MCF 10A (cell line): ENCODE data around the gene RIPPLY3. TPM values are rescaled to one million over a fixed set of nuclear protein-coding genes. Genes with fewer than 3 reads are reported as not detected.
A peak's percentile ranks its signal among the peaks of the same experiment; 100 is the strongest.
"Not testable (repeated sequence)": the region's sequence is repeated elsewhere in the genome, so short reads cannot be mapped to it uniquely, and the experiment has no call there.

ENCODE experiments used
- BruUV-seq: library from RNA; stranded (reverse); fragments of 400-500 nt; replicated peaks from 2 replicates; lab custom pipeline; 2021; lab: Mats Ljungman, UMichigan
- CTCF ChIA-PET: fragments of 300-600 bp; sonication (Branson Sonifier 250); formaldehyde crosslinking; extraction: SDS; loops from one replicate; lab custom pipeline; 2021; ENCODE audit warnings: antibody characterized with exemption, inconsistent platforms; lab: Yijun Ruan, JAX
- POLR2A ChIA-PET: fragments of 300-600, 350-650 bp; sonication (Branson Sonifier 250); formaldehyde crosslinking; extraction: SDS; loops from one replicate; lab custom pipeline; 2020; ENCODE audit warnings: antibody characterized with exemption, inconsistent platforms; lab: Yijun Ruan, JAX
- DNase-seq: peaks from one replicate; pipeline ENCODE4 v3.0.0-alpha.2; 2018; ENCODE audit not compliant: unreplicated experiment
- H3K27ac Mint-ChIP-seq: one replicate; pipeline ENCODE4 v1.8.0; 2022; ENCODE audit warnings: mild to moderate bottlenecking, low read depth, mixed read lengths; ENCODE audit not compliant: unreplicated experiment
- H3K27me3 Mint-ChIP-seq: one replicate; pipeline ENCODE4 v1.8.0; 2022; ENCODE audit warnings: mixed read lengths; ENCODE audit not compliant: insufficient read depth, unreplicated experiment
- H3K36me3 Mint-ChIP-seq: one replicate; pipeline ENCODE4 v1.8.0; 2022; ENCODE audit warnings: mild to moderate bottlenecking, moderate library complexity, mixed read lengths; ENCODE audit not compliant: insufficient read depth, unreplicated experiment
- H3K4me1 Mint-ChIP-seq: one replicate; pipeline ENCODE4 v1.8.0; 2022; ENCODE audit warnings: mixed read lengths; ENCODE audit not compliant: insufficient read depth, unreplicated experiment
- H3K4me3 Mint-ChIP-seq: one replicate; pipeline ENCODE4 v1.8.0; 2022; ENCODE audit warnings: mild to moderate bottlenecking, moderate library complexity, mixed read lengths; ENCODE audit not compliant: unreplicated experiment
- H3K9me3 Mint-ChIP-seq: one replicate; pipeline ENCODE4 v1.8.0; 2022; ENCODE audit warnings: mixed read lengths; ENCODE audit not compliant: unreplicated experiment
- CTCF ChIP-seq: fragments of 200-600 bp; IDR thresholded peaks from one replicate; pipeline ENCODE4 v1.8.0; 2022; ENCODE audit warnings: antibody characterized with exemption, mild to moderate bottlenecking; ENCODE audit not compliant: unreplicated experiment
- intact Hi-C: fragments of 100-400 bp; cut with micrococcal nuclease; formaldehyde crosslinking; loops from 2 replicates; pipeline ENCODE4 v1.14.1; 2022
- total RNA-seq: library from RNA; stranded (reverse); gene quantifications from 2 replicates; pipeline ENCODE4 v1.2.3, GENCODE V29; 2022

RIPPLY3 gene
- total RNA-seq, 1 experiment from 2014 or later: not detected

DNA sequence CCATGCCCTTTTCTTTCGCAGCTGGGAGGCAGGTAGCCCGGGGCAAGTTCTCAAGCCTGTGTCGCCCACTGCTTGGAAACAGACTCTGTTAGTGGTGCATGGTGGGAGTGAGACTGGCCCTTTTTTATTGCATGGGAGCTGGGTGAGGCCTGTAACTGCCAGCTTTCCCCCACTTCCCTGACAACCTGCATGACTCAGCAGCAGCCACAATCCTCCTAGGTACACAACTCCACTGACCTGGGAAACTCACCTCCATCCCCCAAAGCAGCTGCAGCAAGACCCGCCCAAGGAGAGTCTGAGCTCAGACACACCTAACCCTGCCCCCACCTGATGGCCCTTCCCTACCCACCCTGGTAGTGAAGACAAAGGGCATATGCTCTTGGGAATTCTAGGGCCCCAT lies 40.6 kb downstream of the RIPPLY3 start:
- Mint-ChIP-seq H3K36me3 (no peaks in the 10 kb centered on the region), H3K27me3 (no peaks in the 10 kb centered on the region), H3K27ac (no peak overlapping the region), H3K4me3 (no peak overlapping the region), H3K4me1 (peaks cover 9% of the 10 kb centered on the region), H3K9me3 (no peaks in the 10 kb centered on the region)
- POLR2A ChIA-PET: no interaction called here
- CTCF ChIA-PET: interaction anchor here (0.6 to 1.5 kb wide), 2 partner anchors 37 to 47 kb away, joined by 4 to 5 read pairs; no protein-coding TSS in a partner anchor
- peak; percentile 22 for DNase-seq
- intact Hi-C loops: no loop called here
- TF ChIP-seq CTCF: no peak
- BruUV-seq: no TSS peak

DNA sequence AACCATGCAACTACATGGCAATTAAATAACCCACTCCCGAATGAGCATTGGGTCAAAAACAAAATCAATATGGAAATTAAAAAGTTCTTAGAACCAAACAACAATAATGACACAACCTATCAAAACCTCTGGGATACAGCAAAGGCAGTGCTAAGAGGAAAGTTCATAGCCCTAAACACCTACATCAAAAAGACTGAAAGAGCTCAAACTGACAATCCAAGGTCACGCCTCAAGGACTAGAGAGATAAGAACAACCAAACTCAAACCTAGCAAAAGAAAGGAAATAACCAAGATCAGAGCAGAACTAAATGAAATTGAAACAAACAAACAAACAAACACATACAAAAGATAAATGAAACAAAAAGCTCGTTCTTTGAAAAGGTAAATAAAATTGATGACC lies 43.2 kb downstream of the RIPPLY3 start:
- H3K4me3 Mint-ChIP-seq, intact Hi-C loops, DNase-seq: not testable (repeated sequence)

GRCh38 chr21:37055271-37055855 lies 48.9 kb downstream of the RIPPLY3 start:
- no TSS peak for BruUV-seq
- Mint-ChIP-seq H3K27me3 (no peaks in the 10 kb centered on the region), H3K4me1 (peaks cover 4% of the 10 kb centered on the region), H3K27ac (no peak overlapping the region), H3K4me3 (no peak overlapping the region), H3K9me3 (no peaks in the 10 kb centered on the region), H3K36me3 (no peaks in the 10 kb centered on the region)
- CTCF ChIA-PET: no interaction called here
- DNase-seq: no peak
- POLR2A ChIA-PET: interaction anchor here (1.4 kb wide), 1 partner anchor 16 kb away, joined by 5 read pairs; no protein-coding TSS in a partner anchor
- no peak for TF ChIP-seq CTCF
- intact Hi-C loops: no loop called here

More for the DNA sequence above, 43.2 kb downstream of the RIPPLY3 start:
- not testable (repeated sequence) for BruUV-seq, H3K36me3 Mint-ChIP-seq, H3K4me1 Mint-ChIP-seq, H3K27me3 Mint-ChIP-seq, H3K27ac Mint-ChIP-seq, H3K9me3 Mint-ChIP-seq
- ChIA-PET CTCF (interaction anchor here (0.7 kb wide), 1 partner anchor 11 kb away, joined by 3 read pairs; no protein-coding TSS in a partner anchor), POLR2A (interaction anchor here (0.7 kb wide), 1 partner anchor 529 kb away, joined by 4 read pairs; no protein-coding TSS in a partner anchor)

GRCh38 chr21:37057614-37058013 lies 51.1 kb downstream of the RIPPLY3 start:
- ChIA-PET CTCF (interaction anchor here (0.7 kb wide), 1 partner anchor 10 kb away, joined by 3 read pairs; no protein-coding TSS in a partner anchor), POLR2A (no interaction called here)
- Mint-ChIP-seq H3K27ac (no peak overlapping the region), H3K9me3 (no peaks in the 10 kb centered on the region), H3K27me3 (no peaks in the 10 kb centered on the region), H3K36me3 (no peaks in the 10 kb centered on the region), H3K4me3 (no peak overlapping the region), H3K4me1 (peaks cover 6% of the 10 kb centered on the region)
- TF ChIP-seq CTCF: no peak
- BruUV-seq: no TSS peak
- no peak for DNase-seq
- intact Hi-C loops: no loop called here
